HG02981 (cell line): ENCODE results near the gene TNC.

Experiments
- ATAC-seq: cut with Tn5 transposase; IDR thresholded peaks from one replicate; pipeline ENCODE4 v1.9.1; 2021; ENCODE audit warnings: mild to moderate bottlenecking, moderate library complexity; ENCODE audit not compliant: unreplicated experiment

Gene TNC

DNA sequence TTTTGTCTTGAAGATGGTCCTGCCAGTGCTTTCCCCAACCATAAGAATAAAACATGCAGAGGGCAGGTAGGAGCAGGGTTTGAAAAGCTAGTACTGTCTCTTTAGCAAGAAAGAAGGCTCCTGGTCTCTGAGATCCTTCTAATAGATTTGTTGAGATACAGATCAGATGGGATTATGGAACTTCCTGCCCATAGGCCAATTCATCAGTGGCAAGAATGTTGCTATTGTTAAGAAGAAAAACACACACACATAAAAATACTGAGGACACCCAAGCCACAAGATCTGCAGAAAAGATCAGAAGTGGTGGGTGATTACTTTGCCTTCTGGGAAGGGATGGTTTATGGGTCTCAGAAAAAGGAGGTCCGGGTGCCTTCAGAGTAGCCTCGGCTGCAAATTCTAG is 59.8 kb downstream of the TNC start:
- no peak for ATAC-seq

DNA sequence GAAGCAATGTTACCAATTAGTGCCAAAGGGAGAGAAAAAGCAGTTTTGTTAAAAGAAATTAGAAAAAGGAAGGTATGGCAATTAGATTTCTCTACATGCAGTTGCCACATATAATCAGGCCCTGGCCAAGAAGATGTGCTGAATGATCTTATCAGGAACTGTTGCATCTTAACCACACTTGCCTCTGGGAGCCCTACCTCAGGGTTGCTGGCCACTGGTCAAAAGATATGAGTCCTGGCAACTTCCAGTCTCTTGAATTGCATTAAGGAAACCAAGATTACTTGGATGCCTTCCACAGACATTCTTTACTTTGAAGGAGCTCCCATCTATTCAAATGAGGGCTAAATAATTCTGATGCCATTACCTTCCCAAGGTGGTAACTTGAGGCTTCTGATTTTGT is 60.4 kb downstream of the TNC start:
- no peak for ATAC-seq

DNA sequence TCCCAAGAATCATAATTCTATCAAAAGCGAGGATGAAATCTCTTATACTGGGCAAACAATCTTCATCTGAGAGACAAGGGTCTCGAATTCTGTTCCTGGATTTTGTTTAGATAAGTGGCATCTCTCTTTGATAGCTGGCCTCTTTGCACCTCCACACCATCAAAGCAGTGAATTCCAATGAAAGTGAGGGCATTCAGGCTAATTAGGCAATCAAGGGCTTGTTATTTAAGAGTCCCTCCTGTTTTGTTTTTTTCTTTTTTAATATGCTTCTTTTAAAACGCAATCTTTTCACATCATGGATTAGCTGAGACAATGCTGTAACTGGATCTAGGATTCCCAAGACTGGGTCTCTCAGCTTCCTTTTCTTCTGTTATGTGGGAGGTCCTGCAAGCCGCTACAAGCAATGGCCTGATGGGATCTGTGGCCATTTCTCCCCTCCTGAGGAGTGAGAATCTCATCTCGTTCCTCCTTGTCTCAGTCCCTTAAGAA is 67.9 kb downstream of the TNC start:
- ATAC-seq, result no peak

DNA sequence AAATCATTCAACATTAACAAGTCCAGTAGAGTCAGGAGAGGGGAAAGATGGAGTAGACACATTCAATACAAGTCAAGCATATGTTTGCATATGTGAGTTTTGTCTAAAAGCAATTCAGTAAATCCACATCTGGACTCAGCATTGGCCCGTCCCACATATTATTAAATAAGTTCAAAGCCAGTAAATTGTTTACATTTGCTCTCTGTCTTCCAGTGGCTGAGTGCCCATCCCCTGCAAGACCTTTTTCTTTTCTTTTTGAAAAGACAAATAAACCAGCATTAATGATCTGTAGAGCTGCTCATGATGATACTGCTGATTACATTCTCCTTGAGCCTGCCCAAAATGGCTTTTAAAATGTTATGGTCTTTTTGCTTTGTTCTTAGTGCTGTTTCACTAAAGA is 71.1 kb downstream of the TNC start:
- ATAC-seq, result no peak

DNA sequence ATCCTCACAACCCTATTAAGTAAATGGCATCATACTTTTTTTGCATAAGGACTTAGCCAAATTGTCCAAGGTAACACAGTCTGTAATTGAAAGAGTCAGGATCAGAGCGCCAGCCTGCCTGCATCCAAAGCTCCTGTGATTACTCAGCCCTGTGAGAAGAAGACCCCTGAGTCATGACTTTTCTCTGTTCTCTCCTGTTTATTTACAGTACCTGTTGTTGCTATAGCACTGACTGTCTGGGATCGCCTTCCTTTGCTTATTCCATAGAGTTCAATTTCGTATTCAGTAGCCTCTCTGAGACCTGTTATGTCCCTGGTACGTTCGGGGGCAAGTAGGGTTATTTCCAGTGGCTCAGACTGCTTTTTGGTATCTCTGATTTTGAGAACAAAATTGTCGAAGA is 71.8 kb downstream of the TNC start:
- ATAC-seq, result no peak

DNA sequence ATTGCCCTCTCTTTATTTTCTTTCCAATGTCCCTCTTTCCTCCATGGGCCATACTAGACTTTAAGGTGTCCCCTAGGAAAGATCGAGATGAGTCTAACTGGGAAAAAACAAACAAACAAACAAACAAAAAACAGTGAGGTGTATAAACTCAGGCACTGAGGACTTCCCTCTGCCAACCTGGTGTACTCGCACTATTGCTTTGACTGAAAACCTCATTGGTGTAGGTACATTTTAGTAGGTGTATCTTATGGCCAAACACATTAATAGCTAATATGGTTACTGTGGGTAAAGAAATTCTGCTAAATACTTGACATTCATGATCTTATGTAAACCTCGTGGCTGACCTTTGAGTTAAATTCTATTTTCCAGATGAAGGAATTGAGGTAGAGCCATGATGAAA is 74.3 kb downstream of the TNC start:
- no peak for ATAC-seq

DNA sequence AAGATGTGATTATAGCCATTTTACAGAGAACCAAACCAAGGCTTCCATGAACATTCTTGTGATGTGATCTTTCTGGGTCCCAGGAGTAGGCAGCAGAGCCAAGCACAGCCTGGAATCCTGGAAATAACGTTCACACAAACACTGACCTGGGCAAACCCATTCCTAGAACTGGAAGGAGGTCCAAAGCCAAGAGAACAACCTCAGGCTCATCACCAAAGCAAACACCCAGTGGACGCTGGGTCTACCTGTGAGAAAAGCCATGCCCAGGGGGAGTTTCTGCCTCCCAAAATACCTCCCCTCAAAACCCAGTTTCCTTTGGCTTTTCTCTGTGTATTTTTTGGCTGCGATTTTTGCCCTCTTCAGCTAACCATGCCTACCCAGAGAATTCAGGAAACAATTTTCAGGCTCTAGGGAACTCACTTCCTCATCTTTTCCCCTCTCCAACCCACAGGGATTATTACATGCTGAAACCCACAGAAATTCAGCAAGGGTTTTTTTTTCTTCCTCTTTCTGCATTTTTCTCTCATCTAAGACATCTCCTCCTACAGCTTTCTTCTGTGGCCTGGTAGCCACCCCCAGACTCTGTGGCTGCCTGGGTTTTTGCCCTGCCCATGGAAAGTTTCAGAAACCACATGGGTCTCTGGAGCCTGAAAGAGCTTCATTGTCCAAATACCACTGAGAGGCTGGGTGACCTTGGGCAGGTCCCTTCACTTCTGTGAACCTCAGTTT is 75.0 kb downstream of the TNC start:
- ATAC-seq, result peak; percentile 60

DNA sequence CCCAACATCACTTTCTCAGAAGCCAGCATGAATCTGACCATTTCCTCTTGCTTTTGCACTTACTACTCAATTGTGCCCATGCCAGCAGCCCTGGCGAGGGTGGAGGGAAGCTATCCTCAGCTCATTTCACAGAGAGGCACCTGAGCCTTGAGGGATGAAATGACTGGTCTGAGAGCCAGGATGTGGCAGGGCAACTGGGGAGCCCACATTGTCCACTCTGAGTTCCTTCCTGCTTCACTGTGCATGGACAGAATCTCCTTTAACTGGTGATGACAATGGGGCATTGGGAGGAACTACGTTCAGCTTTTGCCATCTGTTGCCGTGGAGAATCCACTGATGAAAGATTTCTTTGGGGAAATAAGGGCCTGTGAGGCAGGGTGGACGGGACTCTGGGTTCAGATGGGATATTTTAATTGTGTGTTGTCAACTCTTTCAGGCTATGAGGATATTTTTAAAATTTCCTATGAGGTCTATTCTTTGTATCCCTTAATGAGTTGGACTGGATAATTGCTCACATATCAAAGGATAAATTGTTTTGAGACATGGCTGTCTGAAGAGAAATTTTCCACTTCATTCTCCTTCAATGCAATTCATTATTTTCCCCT is 78.3 kb downstream of the TNC start:
- no peak for ATAC-seq

DNA sequence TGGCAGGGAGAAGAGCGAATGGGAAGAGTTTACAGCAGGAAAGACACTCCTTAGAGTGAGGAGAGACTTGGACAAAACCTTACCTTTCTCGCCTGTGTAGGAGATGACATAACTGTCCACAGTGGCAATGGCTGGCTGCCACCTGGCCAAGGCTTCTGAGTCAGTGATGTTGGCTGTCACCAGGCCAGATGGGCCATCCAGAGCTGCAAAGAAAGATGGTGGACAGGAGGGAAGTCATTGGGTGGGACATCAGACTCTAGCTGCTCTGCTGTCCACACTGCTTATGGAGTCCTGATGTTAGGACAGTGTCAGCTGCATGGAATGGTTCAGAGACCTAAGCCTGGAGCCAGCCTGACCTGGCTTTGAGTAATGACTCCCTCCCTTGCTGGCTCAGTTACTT is 79.8 kb downstream of the TNC start:
- ATAC-seq, result no peak

DNA sequence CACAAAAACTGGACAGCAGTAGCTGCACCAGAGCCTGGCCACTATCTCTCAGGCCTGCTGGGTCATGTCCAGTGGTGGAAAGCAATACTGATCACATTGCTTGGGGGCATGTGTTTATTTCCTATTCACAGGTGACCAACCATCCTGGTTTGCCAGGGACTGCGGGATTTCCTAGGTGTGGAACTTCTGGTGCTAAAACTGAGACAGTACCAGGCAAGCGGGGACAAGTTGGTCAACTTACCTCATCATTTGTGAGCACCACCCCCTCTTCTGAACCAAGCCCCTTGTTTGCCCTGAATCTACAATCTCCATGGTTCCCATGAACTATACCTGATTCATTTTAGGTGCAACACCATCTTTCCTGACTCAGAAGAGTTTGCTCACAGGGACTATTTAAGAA is 81.3 kb downstream of the TNC start:
- ATAC-seq, result no peak

DNA sequence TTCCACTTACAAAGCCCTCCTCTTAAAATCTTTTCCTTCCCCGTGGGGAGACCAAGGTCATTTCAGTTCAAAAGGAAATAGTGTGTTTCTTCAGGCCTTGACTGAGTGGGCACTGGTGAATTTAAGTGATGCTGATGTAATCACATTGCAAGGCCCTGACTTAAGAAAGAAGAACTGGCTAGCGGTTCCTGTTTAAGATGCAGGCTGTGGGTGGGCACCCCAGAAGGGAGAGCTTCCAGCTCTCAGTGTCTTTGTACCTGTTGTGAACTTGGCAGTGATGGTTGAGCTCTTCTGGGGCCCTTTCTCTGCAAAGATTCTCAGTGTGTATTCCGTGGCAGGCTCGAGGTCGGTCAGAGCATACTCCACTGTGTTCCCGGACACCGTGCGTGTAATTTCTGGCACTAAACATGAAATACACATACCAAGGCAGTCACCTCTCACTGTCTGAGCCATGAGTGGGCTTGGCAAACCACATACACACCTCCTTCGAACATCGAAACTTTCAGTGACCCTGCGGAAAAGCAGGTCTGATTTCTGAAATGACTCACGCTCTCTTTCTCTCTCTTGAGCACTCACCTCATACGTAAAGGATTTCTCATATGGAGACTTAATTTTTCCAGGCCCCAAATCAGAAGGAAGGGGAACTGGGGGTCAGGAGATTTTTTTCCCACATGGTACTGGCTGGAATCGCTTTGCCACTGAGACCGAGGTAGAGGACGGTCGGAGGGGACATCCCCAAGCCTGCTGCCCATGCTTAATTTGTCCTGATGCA is 81.9 kb downstream of the TNC start:
- ATAC-seq, result peak; percentile 84

DNA sequence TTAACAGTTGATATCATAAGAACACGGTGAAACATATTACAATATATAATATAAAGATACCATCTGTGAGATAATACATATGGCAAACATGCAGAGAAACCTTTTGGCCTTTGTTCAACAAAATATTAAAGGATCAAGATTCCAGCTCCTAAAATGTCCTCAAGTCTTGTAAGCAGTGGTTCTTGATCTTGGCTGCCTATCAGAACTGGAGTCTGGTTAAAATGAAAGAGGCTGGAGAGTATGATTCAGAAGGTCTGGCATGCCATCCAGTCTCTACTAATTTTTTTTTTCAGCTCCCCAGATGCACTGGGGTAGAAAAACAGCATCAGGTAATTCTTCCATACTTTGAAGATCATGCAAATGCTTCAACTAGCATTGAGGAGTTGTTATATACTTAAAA is 83.2 kb downstream of the TNC start:
- no peak for ATAC-seq

DNA sequence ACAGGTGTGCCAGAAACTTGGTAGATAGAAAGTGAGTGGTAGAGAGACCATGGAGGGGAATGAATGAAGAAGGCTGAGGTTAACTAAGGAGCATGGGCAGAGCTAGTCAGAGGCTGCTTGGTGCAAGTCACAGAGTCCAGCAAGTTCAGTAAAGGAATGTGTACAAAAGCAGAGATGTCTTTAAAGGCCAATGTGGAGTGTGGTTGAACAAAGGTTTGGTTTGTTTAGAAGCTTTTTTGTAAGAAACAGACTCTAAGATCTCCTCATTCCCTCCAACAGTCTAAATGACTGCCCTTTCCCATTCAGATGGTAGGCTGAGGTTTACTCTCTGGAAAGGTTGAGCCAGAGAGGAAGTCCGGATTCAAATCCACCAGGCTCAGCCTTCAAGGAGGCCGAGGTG is 84.2 kb downstream of the TNC start:
- ATAC-seq, result no peak

DNA sequence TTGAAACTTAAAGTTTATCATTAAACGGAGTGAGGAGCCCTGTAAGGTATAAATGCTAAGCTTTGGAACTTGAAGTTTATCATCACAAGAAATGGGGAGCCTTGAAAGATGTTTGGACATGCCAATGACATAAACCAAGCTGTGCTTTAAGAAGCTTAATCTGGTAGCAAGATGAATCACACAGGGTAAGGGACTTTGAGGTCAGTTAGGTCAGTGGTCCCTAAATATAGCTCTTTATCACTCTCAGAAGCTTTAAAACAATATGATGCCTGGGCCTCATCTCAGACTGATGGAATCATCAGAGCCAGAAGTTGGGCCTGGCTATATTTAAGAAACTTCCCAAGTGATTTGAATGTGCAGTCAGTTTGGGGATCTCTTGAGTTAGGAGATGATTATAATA is 85.7 kb downstream of the TNC start:
- no peak for ATAC-seq

DNA sequence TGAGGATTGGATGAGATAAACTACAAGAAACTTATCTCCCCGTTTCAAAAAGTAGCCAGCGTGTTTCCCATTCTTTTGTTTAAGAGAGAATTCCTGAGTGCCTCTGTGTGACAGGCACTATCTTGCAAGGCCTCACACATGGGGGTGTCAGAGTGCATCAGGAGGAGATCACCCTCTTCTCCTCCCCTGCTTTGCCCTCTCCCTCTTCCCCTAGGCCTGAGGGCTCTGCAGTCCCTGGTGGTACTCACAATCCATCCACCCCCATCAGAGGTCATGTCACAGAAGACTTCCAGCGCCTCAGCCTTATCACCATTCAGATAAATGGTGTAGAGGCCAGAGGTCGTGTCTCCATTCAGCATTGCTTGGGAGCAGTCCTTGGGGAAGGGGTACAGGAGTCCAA is 88.0 kb downstream of the TNC start:
- no peak for ATAC-seq

DNA sequence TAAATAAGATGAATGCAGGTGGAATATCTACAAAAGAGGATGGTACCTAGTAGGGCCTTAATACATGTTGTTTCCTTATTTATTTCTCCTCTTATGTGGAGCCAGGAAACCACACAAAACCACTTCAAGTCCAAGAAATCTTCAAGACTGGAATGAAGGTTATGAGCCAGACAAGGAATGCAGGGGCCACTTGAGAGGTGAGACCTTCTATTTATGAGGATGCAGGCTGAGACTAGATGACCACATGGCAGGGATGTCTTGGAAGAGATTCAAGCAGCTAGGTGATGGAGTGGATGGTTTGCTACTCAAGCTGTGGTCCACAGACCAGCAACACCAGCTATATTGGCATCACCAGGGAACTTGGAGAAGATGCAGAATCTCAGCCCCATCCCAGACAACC is 92.2 kb downstream of the TNC start:
- no peak for ATAC-seq

DNA sequence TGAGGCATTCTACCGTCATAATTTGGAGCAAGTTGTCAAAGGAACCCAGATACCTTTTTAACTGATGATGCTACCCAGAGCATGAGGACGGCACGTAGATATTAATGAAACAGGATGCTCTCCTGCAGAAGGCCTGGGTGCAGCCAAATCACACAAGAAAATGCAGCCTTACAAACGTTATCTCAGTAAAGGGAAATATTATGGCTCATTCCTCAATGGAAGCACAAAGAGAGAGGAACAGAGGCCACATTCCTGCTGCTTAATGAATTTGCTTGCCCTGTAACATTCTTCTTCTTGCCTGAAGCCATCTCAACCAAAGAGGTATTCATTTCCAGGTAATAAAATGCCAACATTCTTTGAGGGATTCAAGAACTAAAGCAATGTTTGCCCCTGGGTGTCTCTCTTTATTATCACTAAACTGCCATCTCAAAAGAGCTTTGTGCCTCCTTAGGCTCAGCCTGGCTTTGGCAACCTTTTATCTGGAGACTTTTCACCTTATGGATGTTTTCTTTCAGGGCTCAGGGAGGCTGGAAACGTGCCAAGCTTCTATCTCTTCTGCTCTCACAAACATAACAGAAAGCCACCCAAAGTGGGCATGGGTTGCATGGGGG is 92.9 kb downstream of the TNC start:
- no peak for ATAC-seq

DNA sequence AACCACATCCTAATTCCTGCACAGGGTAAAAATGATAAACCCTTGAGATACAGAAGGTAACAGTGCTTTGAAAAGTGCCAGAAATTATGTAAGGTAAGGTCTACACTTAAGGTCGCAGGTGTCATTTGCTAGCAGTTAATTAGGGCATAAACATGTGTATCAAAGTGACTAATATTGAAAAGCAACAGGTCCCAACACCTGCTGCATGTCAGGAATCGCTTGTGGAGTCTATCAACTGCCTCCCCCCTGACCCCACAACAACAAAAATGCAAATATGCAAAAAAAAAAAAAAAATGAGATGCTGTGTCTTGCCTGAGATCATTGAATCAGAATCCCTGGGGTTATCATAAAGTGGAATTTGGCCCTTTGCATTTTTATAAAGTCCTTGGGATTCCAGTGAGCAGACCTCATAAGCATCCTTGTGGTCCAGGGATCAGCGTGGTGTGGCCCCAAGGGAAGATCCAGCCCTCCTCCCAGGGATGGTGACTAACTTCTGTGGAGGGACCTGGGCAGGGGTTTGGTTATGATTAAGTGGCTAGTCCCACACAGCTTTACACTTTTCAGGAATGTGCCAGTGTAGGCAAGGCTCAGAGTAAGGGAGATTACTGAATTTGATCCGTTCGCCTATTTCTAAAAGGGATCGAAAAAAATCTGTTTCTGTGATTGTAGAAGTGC is 95.1 kb downstream of the TNC start:
- no peak for ATAC-seq

DNA sequence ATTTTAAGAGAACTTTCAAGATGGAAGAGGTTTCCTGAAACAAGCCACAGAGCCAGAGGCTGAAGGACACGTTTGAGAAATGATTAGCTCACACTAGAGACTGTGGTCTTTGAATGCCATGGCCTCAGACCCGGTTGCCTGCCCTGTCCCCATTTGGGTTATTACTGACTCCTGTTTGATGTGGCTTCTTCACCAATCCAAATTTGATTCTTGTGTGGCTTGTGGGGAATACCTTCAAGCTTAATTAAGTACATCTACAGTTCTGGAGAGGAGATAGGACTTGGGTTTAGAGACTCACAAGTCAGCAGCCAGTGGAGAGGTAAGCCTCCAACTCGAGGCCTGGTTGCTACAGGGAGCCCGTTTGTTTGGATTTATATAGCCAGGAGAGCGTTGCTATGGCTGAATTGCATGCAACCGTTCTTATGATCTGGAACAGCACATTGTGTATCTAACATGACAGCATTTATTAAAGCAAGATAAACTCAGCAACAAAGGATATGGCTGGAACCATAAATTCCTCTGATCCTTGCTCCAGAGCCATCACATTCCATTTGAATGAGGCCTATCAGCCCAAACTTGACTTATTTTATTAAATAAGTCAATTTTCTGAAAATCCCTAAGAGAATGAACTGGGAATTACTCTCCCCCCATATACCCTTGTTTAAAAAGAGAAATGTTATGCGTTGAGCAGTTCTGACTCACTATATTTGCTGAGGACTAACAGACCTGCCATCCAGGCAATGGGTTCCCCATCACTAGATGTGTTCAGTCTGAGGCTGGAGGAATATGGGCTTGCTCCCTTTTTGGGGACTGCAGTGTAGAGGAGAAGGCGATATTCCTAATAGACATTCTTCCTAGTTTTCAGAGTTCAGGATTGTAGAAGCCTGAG is 99.2 kb downstream of the TNC start:
- no peak for ATAC-seq

DNA sequence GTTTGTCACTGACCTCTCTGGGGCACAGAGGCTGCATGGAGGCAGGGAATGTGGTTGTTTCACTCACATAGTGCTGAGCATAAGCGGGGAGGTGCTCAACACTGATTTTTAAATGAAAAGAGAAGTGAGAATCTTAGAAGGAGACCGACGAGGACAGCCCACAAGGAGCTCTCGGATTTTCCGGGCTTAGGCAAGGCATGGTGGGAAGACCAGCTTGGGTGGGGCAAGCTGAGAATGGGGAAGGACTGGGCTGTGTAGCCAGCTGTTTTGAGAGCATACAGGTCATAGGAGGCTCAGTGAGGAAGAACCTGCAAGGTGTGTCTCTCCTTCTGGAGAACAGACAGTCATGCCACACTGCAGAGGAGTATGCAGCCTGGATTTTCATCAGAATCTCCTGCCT is 101.6 kb downstream of the TNC start:
- no peak for ATAC-seq
